ENCODE measurements around the gene DHODH.
"Not testable (repeated sequence)": the region's sequence is repeated elsewhere in the genome, so short reads cannot be mapped to it uniquely, and the experiment has no call there.

Gene DHODH

GRCh38 chr16:72050769-72051464 lies 42.4 kb downstream of the DHODH start:
- no peak for DNase-seq (ENCODE audit: low read depth)
- TF ChIP-seq, protein P1, sequence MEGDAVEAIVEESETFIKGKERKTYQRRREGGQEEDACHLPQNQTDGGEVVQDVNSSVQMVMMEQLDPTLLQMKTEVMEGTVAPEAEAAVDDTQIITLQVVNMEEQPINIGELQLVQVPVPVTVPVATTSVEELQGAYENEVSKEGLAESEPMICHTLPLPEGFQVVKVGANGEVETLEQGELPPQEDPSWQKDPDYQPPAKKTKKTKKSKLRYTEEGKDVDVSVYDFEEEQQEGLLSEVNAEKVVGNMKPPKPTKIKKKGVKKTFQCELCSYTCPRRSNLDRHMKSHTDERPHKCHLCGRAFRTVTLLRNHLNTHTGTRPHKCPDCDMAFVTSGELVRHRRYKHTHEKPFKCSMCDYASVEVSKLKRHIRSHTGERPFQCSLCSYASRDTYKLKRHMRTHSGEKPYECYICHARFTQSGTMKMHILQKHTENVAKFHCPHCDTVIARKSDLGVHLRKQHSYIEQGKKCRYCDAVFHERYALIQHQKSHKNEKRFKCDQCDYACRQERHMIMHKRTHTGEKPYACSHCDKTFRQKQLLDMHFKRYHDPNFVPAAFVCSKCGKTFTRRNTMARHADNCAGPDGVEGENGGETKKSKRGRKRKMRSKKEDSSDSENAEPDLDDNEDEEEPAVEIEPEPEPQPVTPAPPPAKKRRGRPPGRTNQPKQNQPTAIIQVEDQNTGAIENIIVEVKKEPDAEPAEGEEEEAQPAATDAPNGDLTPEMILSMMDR (IDR thresholded peaks at IDR 0.05; ENCODE audit: control insufficient read depth, extremely low read depth, insufficient read depth): no peak
- H3K4me3 ChIP-seq (ENCODE audit: low read depth, low read length): no peak overlapping the region

DNA sequence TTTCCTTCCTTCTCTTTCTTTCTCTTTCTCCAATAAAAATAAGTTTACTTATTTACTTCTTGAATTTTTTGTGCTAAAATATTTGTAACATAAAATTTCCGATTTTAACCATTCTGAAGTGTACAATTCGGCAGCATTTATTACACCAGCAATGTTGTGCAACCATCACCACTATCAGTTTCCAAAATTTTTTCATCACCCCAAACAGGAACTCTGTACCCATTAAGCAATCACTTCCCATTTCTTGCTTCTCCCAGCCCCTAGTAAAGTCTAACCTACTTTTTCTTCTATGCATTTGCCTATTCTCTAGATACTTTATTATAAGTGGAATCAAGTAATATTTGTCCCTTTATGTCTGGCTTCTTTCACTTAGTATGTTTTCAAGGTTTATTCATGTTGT lies 43.3 kb downstream of the DHODH start:
- TF ChIP-seq, protein P1 (IDR thresholded peaks at IDR 0.05; ENCODE audit: control insufficient read depth, extremely low read depth, insufficient read depth): no peak
- no peak for DNase-seq (ENCODE audit: low read depth)
- H3K4me3 ChIP-seq (ENCODE audit: low read depth, low read length): no peak overlapping the region

DNA sequence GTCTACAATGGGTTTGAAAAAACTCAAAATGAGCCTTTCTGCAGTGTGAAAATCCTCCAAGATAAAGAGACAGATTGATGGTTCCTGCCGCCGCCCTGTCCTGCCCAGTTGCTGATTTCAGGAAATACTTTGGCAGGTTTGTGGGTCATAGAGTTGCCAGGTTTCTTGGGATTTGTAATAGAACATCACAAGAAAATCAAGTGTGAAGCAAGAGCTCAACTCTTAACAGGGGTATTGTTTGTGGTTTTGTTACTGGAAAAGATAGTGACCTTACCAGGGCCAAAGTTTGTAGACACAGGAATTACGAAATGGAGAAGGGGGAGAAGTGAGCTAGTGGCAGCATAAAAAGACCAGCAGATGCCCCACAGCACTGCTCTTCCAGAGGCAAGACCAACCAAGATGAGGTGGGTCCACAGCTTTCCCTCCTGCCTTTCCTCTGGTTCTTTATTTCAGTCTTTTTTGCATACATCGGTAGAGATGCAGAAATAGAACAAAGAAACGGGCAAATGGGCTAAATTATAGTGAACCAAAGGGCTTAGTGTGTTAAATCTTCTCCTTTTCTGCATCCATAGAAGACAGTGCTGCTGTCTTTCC lies 45.8 kb downstream of the DHODH start, which contains the start of gene HP:
Gene HP (plus strand): TSS at position 252 of the 594 bp plus-strand sequence. CDS start 148 bp downstream, at position 400.
- DNase-seq (ENCODE audit: low read depth); H3K4me3 ChIP-seq (ENCODE audit: low read depth, low read length): not testable (repeated sequence)

GRCh38 chr16:72055911-72056310 lies 47.4 kb downstream of the DHODH start:
- no peak overlapping the region for H3K4me3 ChIP-seq (ENCODE audit: low read depth, low read length)

DNA sequence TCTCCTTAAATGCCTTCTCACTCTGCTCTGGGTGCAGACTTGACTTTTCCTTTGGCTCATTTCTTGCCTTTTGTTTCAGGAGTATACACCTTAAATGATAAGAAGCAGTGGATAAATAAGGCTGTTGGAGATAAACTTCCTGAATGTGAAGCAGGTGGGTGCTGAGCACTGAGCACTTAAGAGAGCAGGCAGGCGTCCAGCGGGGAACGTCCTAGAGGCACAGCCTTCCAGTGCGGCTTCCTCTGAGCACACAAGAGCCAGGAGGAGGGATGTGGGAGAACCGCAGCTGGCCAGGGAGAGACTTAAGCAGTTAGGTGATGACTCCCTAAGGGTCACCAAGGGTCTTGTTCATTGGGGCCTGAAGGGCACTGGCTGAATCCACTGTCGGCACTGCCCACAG lies 48.8 kb downstream of the DHODH start:
- H3K4me3 ChIP-seq (ENCODE audit: low read depth, low read length); DNase-seq (ENCODE audit: low read depth): not testable (repeated sequence)

More at GRCh38 chr16:72055911-72056310, 47.4 kb downstream of the DHODH start:
- TF ChIP-seq, protein P1 (IDR thresholded peaks at IDR 0.05; ENCODE audit: control insufficient read depth, extremely low read depth, insufficient read depth): no peak
- no peak for DNase-seq (ENCODE audit: low read depth)

DNA sequence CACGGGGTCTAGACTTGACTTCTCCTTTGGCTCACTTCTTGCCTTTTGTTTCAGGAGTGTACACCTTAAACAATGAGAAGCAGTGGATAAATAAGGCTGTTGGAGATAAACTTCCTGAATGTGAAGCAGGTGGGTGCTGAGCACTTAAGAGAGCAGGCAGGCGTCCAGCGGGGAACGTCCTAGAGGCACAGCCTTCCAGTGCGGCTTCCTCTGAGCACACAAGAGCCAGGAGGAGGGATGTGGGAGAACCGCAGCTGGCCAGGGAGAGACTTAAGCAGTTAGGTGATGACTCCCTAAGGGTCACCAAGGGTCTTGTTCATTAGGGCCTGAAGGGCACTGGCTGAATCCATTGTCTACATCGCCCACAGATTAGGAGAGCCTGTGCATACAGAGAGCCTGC lies 50.5 kb downstream of the DHODH start:
- not testable (repeated sequence) for H3K4me3 ChIP-seq (ENCODE audit: low read depth, low read length); DNase-seq (ENCODE audit: low read depth)

GRCh38 chr16:72060405-72060804 lies 51.9 kb downstream of the DHODH start:
- TF ChIP-seq, protein P1 (IDR thresholded peaks at IDR 0.05; ENCODE audit: control insufficient read depth, extremely low read depth, insufficient read depth): no peak
- DNase-seq (ENCODE audit: low read depth): no peak
- H3K4me3 ChIP-seq (ENCODE audit: low read depth, low read length): no peak overlapping the region

GRCh38 chr16:72061564-72061963 lies 53.0 kb downstream of the DHODH start:
- DNase-seq (ENCODE audit: low read depth): no peak
- H3K4me3 ChIP-seq (ENCODE audit: low read depth, low read length): no peak overlapping the region
- TF ChIP-seq, protein P1 (IDR thresholded peaks at IDR 0.05; ENCODE audit: control insufficient read depth, extremely low read depth, insufficient read depth): no peak

Measured in LNCaP clone FGC (cell line).